ENCODE data around the gene TFAP2B.

The TFAP2B gene

DNA sequence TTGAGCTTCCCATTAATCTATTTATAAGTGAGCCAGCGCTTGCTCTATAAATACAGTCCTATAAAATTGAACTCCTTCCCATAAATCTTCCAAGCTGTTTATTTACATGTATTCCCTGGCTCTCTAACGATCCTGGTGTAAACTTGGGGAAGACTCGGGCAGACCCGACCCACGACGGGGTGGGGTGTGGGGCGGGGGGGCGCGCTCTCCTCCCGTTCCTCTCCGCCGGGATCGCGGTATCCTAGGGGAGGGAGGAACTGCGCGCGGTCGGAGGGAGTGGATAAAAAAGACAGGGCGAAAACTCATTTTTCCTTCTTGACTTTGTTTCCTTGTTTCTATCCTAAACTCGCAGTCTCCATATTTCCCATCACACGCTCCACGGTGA lies 31.1 kb downstream of the TFAP2B start:
- no peak for DNase-seq

DNA sequence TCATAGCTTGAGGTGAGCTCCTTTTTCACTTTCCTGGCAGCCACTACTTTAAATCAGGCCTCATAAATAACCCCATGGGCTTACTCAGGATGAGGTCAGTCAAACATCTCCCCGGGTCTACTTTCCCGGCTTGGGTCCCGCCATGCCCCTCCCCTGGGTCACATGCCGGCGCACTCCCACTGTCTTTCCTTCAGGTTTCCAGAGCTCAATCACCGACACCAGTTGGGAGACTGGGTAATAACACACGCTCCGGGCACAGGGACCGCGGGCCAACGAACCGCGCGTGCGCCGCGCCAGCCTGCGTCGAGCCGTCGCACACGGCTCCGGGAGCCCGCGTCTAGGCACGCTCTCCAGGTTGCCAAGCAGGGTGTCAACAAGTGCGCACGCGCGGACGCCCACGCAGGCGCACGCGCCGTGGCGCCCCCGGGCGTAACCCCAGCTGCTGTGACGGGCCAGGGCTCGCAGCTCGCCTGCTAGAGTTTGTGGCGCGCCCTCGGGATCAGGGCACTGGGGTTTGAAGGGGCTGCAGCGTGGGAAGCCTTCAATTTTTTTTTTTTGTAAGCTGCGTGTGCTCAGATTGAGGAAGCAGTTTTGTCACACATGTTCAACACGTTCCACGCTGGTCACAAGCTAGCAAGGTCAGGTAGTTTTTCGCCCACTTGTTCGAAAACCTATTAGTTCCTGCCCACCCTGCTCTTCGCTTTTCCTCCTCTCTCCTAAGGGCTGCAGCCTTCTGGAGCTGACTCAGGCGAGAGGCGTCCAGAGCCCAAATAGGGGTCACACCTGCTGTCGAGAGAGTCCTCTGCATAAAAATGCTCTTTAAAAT lies 31.8 kb downstream of the TFAP2B start:
- DNase-seq: no peak

DNA sequence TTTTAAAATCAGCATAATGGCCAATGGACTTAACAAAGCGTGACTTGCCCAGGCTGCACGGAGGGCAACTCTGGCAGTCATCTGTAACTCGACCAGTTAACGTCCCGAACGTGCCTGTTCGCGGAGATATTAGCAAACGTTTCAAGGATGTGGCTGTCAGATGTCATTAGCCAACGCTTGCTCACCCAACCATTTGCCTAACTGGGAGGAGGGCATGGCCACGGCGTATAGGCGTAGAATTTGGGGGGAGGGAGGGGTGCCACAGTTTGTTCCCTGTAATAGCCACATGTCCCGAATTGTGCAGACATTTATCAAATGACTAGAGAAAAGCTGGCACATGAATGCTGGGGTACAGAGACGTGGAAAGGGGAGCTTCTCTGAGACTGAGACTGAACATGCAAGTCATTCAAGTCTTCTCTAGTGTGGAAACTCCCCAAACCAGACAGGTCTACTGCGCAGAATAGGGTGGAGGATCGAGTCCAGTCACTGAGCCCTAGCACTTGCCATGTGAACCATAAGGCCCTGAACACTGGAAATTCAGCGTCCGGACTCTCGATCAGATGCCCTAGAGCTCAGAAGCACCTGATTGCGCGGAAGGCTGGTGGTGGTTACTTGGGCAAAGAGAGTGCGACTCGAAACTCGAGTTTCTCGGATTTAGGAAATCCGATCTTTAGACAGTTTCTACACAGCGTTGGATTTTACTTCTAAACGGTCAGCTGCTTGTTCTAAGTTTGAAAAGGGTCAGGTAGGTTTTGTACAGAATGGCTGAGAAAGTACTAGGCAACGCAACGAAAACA lies 32.6 kb downstream of the TFAP2B start:
- DNase-seq: no peak

DNA sequence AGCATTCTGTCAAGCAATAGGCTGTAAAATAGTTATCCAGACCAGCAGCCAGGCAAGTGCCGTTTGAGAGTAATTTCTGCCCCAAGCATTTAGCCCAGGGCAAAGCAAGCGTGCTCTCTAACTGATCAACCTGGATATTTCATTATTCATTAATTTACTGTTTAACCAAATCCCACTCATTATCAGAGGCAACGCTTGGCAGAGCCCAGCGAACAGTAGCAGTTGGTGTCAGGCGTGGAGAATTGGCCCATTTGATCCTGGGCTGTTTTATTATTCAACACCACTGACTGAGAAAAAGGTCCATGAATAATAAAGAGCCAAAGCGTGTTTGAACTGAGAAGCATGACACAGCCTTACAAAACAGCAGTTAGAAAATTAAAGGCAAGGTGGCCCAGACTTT lies 35.3 kb downstream of the TFAP2B start:
- no peak for DNase-seq

DNA sequence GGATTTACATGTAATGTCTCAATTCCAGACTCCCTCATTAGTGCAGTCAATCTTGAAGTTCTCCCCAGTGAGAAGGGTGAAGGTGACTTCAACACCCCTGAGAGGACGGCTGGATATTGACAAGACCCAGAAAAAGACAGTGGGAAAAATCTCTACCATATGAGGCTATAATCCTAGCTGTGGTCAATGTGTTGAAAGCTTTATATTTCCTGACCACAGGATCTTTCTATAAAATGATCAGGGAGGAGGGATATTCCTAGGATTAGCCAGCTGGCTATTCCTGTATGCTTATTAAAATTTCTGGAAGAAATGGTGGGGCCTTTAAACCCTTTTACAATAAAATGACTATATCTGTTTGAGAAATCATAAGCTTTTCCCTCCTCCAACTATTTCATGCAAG lies 43.0 kb downstream of the TFAP2B start:
- no peak for DNase-seq

DNA sequence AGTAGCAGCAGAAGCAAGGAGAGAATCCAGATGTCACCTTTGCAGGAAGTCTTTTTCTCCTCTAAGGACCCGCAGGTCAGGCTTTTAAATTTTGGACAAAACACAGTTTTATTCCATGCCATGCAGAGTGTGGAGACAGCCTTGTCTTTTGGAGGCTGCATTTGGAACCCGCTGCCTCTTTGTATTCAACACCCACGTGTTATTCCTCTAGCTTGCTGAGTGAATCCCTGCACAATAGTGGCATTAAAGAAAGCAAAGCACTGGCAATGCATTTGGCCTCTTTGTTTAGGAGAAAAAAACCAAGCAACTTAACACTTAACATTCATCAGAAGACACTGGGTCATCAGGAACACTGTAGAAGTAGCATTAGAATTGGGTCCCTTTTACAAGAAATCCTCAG lies 43.5 kb downstream of the TFAP2B start:
- DNase-seq: no peak

DNA sequence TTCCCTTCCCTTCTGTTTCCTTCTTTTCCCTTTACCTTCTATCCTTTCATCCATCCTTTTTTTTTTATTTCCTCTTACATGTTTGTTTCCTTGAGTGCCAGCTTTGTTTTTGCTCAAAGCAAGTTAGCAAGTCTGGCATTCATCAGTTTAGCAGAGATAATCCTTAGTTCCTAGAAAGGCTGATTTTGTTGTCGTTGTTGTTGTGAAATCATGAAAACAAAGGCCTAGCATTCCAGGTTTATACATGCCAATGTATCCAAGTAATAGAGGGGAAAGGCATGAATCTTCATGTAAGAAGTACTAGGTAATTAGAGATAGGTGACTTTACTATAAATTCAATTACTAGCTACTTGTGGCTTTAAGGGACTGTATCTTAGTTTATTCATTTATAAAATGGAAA lies 45.9 kb downstream of the TFAP2B start:
- DNase-seq: no peak

DNA sequence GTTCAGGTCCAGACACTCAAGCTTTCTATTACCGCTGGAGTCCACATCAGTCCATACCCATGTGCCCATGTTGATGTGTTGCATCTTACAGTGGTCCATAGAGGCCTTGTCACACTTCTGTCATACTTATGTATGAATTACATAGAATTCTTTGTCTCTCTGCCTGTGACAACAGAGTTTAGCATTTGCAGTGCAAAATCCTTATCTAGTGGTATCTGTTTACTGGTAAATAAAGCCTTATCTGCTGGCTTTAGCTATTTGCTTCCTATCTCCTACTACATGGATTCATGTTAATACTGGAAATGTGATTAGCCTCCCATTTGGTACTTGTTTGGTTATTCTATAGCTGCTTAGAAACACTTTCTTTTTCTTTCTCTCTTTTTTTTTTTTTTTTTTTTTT lies 49.8 kb downstream of the TFAP2B start:
- no peak for DNase-seq

DNA sequence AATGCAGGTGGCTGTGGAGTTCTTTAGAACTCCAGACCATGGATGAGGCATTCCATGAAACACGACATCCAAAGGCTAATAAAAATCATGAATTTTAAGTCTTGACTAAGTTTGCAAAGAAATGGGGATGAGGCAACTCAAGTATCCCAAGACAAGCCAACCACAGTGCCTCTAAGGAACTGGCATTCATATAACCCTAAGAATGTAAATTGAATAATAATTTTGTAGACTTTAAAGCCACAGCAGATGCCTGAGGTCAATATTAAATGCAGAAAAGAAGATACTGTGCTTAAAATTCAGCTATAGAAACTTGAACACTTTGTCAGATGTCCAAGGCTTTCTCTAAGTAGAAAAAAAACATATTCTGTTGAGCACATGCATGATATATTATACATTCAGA lies 54.5 kb downstream of the TFAP2B start:
- DNase-seq: no peak

DNA sequence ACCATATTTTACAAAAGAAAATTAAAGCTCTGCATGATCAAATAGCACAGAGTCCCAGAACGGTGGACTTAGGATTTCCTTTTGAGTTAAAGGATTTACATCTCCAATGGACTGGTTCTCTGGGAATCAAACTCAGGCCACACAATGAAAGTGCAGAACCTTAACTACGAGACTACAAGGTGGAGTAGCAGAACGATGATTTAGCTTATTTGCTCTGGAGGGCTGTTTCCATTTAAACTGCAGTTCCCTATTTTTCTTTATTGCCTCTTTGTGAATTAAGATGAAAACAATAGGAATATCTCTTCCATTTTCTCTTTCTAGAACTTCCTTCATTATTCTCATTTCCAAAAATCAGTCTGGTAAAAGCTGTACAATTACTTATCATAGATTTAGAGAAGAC lies 65.7 kb downstream of the TFAP2B start:
- no peak for DNase-seq

DNA sequence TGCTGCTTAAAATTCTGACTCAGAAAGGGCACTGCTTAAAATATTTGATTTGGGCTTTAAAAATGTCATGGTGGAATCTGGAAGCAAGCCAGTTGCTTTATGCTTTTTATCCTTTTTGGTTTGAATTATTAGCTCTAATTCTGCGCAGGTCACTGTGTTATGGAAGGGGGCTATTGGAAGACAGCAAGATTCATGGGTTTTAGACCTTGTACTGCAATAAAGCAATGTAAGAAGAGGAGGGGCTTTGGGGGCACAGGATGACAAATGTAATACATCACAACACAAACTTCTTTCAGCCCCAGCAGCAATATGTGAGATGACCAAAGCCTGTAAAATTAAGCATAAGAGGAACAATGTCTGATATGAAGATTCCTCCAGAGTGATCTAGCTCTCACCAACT lies 68.4 kb downstream of the TFAP2B start:
- no peak for DNase-seq

DNA sequence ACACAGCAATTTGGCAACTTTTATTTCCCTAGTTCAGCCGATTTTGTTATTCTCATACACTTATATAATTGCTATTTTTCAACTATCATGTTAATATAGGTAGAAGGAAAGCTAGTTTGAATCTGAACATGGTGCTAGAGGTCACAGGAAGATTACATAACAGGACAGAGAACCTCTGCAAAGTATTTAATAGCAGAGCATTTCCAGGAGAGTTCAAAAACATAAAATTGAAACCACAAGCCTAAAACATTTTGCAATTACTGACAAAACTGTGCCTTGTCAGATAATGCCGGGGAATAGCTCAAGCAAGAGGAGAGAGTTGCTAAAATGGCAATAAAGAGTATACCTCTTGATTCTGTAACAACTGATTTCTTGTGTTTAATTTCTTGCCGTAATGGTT lies 70.8 kb downstream of the TFAP2B start:
- no peak for DNase-seq

DNA sequence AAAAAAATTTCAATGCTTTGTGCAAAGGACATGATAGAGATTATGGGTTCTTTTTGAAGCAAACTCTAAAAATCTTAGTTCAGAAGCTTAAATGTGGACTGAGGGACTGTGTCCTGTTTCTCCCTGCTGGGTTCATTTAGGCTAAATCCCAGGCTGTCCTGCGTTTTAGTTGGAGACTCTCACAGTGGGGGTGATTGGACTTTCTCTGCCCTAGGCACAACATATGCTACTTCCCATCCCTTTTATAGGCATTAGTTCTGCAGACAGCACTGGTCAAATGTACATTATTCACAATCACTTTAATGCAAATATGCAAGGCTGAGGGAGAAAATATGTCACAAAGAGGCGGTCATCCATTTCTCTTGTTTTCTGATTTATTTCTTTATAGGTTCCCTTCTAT lies 71.3 kb downstream of the TFAP2B start:
- no peak for DNase-seq

DNA sequence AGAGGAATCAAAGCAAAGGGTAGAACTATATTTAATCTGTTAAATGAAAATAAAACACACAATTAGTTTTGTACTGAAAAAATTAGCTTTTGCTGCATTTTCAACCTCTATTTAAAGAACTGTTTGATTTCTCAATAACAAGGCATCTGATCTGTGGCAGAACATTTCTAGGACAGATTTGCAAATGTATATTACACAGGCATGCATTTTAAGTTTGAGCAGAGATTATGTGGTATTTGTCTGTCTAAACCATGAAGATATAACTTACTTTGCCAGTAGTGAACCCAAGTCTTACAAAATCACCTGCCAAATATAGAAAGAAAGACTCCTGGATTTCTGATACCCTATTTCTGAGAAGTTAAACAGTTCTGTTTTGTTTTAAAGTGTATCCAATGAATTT lies 71.9 kb downstream of the TFAP2B start:
- DNase-seq: no peak

DNA sequence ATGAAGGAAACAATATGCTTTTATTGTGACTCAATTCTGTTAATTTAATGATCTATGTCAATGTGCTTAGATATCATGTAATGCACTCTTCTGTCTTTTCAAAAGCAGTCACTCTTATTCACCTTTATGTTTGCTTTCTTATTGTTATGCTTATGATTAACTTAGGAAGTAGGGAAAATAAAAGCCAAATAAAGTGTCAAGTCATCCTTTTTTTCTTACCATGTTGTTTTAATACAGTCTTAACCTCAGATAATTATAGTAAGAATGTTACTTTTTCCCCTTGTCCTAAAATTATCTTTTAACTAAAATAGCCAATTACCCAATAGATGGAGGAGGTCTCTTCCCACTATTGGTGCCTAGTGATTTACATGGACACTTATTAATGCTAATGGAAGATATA lies 72.6 kb downstream of the TFAP2B start:
- no peak for DNase-seq

Measured in SIG-M5 (cell line).